Measurements from ENCODE around the gene PP2D1.
A peak's percentile ranks its signal among the peaks of the same experiment; 100 is the strongest.

GRCh38 chr3:20023623-20024405, 11.8 kb upstream of the PP2D1 start:
- TF ChIP-seq CTCF (IDR thresholded peaks at IDR 0.05) (no peak), POLR2AphosphoS5 (IDR thresholded peaks at IDR 0.05) (peak; percentile 21)
